Raji (cell line): ENCODE results near the gene NFIB.

Experiments
- POLR2A ChIP-seq: IDR thresholded peaks from 2 replicates; pipeline ENCODE4 v1.6.1; 2011; ENCODE audit warnings: low read depth, low read length, control low read depth; ENCODE audit not compliant: insufficient read depth

The NFIB gene

DNA sequence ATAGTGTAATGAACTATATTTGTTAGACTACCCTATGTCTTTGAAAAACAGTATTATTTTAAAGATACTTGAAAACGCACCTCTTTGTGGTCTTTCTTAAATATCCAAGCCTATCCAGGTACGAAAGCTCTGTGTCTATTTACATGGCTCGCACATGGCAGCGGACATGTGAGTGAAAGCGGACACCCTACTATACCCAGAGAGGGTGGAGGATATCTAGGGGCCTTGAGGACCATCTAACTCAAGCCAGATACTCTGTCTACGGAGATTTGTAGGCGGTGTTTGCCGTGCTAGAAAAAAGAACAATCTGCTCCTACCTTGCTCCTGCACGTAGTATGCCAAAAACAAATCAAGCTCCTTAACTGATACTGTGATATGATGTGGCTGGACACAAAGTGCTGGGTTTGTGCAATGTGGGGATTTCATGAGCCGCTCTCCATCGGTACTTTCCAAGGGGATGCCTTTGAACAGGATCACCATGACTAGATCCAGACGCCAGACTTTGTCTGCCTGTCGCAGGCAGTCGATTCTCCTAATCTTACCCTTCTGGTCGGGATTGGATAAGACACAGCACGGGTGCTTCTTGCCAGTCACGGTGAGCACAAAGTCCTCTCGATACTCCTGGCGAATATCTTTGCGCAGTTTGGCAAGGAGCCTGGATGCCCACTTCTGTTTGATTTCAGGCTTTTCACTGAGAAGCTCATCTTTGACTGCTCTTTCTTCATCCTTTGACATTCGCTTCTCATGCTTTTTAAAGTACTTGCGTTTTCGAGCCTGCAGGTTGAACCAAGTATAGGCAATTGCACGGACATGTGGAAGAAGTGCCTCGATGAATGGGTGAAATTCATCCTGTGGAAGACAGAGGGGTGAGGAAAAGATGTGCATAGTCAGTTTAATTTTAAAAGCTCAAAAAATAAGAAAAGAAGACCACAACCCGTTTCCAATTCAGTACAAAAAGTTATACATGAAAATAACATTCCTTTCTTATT lies 7.0 kb downstream of the NFIB start:
- no peak for TF ChIP-seq POLR2A

DNA sequence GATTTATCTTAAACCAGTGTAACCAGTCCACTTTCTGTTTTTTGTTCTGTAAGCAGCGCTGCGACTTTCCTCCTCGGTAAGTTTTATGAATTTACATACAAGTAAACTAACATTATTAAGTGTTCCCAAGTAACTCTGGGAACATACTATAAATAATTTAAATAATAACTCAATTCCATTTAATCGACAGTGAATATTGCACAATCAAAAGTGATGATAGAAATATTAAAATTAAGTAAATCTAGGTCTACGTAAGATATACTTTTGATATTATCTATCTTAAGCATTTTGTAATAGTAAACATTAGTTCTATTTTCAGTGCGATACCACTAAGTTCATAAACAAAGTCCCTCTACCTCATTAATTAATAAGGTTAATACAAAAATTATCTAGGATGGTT lies 7.8 kb downstream of the NFIB start:
- TF ChIP-seq POLR2A, result no peak

DNA sequence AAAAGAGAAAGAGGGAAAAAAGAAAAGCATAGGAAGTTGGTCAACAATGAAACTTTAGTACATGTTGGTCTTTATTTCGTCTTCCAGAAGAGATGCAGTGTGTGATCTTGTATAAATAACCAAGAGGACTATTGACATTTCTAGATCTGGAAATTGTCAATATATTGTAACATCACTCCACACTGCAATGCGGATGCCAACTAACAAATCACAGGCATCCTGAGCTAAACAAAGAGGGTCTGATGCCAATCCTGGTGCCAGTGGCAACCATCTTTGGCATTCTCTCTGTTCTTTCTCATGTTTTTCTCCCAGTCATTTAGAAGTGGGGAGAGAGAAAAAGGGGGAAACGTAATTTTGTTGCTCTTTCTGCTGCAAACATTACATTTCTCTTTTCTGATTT lies 9.7 kb downstream of the NFIB start:
- no peak for TF ChIP-seq POLR2A

DNA sequence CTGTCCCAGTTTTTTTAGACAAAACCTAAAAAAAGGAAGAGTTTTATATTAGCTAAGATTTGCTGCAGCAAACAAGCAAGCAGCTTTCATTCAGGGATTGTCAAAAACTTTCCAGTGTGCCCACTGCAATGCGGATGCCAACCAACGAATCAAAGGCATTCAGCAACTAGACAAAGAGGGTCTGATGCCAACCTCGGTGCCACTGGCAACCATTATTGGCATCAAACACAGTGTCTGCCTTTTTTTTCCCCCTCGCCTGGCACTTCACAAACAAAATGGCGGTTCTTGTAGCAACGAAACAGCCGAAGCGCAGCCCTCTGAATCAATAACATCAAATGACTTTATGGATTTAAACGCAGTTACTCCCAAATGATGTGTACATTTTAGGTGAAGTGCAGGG lies 10.4 kb downstream of the NFIB start:
- no peak for TF ChIP-seq POLR2A

DNA sequence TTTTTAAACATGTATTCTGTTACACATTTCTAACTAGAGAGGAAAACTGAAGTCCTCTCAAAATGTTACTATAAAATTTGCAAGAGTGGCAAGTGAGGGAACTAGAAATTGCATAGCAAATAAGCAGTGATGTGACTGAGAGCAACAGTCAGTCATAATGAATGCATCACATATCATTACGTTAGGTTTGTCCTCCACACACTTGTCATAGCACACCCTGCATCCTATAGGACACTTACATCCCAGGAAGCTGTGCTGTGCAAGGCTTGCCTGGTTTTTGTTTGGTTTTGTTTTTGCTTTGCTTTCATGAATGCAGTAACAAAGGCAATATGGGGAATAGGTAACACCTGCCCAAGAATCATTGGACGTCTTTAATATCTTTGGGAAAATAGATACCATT lies 10.8 kb downstream of the NFIB start:
- no peak for TF ChIP-seq POLR2A

DNA sequence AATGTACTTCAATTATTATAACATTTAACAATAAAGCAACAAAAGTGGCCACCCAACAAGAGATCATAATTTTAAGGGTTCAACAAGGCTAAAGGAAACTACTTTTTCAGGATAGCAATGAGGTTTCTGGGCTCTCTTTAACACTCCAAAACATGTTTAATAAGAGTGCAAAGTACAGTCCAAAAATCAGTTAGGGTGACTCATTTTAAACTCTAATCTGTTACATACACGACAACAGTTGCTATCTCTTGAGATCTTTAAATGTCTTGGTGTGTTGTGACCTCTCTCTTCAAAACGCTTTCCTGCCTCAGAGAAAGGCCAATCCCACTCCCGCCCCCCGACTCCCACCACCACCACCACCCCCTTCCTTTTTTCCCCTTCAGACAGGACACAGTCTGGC lies 11.5 kb downstream of the NFIB start:
- no peak for TF ChIP-seq POLR2A

DNA sequence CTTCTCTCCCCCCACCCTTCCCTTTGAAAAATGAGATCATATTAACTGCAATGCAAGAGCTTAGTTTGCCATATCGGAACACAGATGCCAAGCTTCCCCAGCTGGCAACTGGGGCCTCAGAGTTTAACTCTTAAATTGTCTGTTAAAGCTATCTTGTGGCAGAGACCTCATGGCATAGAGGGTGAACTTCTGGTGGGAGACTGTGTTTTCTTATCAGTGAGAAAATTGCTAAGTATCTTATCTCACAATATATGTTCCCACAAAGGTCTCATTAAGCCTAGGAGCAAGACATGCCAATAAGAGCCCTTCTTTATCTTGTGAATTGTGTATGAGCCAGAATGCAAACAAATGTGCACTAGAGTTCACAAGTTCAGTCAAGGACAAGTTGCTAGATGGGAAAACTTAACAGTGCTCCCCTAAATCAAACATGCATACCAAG lies 12.3 kb downstream of the NFIB start:
- TF ChIP-seq POLR2A, result no peak

DNA sequence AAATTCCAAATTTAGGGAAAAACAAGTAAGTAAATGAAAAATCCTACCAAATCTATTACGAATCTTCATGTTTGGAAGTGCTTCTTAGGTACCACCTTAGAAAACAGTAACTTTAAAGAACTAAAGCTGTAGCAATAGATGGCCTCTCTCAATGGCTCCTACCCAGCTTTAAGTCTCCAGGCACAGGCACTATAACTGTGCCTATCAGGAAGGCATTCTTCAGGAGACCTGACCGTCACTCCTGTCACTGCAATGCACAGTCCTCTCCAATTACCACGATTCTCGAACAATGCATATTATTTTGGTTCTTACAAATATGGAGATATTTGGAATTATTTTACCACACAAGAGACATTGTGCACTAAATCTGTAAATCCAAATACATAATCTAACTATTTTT lies 12.9 kb downstream of the NFIB start:
- TF ChIP-seq POLR2A, result no peak

DNA sequence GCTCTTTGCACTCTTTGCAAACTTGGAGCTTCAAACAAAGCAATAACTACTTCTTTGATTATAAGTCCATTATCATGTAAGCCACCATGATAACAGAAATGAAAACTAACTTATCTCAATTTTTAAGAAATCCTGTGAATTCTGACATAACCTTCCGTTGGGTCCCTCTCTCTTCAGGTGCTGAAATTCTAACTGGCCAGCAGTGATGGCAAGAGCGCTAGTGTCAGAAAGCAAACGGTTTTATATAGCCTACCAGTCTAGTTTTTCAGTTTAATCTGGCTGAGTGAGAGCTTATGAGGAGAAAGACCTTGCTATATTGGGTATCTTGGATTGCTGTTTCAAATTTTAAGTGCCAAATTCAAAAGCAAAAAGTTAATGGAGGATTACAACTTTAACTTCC lies 13.4 kb downstream of the NFIB start:
- TF ChIP-seq POLR2A, result no peak

DNA sequence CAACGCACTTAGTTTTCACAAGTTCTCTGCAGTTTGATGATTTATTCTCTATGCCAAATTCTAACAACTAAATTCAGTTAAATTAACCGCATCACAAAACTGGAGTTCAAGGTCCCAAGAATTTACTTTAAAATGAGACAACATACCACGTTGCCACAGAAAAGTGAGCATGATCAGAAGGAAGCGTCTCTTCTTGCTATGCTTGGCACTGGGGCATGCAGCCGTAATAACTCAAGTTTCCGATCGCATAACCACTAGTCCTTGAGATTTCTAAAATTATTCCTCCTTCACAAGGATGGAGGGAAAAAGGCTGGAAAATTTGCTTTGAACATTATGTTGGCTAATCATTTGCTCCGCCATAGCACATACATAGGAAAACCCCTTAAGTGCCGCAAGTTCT lies 13.9 kb downstream of the NFIB start:
- no peak for TF ChIP-seq POLR2A

DNA sequence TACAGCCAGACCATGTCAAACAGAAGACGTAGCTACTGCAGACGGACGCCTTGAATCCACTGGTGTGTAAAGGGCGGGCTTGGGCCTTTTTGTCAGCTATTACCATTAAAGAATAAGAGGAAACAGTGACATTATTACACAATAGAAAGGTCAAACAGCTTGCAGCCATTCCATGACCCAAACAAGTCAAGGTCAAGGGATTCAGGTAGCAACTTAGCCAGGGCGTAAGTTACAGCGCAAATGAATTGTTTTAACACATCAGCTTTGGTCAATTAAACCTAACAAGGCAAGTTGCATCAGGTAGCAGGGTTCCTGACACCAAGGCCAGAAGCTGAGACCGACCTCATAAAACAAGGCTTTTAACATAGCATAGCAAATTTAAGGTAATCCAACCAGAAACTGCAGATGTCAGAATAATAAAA lies 15.3 kb downstream of the NFIB start:
- no peak for TF ChIP-seq POLR2A

DNA sequence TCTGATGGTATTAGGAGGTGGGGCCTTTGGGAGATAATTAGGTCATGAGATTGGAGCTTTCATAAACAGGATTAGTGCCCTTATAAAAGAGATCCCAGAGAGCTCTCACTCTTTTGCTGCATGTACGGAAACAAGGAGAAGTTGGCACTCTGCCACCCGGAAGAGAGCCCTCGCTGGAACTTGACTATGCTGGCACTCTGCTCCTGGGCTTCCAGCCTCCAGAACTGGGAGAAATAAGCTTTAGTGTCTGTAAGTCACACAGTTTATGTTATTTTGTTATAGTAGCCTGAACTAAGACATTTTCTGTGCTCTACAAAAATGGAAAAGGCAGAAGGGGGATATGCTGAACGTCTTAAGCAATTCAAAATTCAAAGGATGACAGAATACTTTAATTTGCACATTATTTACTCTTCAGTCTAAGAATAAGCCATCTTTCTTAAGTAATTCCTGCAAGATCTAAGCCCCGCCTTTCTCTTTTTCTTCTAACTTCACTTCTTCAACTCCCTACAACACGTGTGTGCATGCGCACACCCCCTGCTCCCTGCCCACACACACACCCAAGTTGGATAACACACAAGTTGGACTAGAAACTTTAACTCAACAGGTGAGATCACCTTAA lies 17.3 kb downstream of the NFIB start:
- TF ChIP-seq POLR2A, result no peak

DNA sequence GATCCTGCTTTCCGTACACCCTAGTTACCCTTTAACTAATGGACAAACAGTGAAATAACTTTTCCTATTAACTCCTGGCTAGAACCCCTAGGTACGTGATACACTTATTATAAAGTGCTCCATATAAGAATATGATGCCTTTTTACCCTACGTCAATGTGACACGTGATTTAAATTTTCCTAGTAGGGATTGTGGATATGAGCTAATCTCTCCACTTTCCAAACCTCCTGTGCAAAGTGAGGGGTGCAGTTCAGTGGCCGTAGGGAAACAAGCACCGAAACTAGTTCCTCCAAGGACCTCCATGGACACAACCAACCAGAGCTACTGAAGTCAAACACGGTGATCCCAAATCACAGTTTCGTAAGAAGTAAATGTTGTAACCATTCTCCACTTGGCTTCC lies 19.3 kb downstream of the NFIB start:
- no peak for TF ChIP-seq POLR2A

DNA sequence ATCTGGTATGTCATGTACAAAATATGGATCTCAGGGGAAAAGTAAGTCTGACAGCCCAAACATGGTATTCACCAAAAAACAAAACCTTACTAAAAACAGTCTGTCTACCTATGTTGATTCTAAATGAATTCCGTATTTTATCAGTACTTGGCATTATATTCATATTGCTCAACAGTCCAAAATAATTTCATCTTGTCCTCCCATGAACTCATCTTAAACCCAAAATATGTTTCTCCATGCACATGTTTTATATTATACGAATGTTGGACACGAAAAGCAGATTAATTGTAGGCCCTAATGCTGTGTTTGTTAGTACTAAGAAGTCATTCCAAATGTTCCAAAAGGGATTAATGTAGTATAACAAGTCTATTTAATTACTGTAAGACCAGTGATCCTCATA lies 20.1 kb downstream of the NFIB start:
- no peak for TF ChIP-seq POLR2A

DNA sequence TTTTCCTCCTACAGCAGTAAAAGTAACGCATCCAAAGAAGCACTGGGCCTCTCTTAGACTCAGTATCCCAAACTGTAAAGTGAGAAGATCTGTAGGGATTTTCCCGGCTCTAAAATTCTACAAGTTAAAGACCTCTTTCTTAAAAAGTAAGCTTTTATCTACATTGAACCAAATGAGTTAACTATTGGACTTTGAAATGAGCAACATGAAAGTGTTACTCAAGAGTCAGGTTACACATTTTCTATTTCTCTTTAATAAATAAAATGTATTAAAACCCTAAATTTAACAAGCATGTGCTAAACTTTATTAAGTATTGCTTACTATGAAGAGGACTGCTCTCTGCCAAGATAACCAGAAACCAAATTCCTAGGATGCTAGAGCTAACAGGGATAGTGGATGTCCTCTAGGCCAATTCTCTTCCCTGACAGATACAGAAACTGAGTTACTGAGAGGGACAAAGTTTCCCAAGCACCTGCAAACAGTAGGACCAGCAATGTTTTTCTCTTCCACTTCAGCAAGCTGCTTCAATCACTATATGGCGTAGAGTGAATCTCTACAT lies 21.7 kb downstream of the NFIB start:
- TF ChIP-seq POLR2A, result no peak

DNA sequence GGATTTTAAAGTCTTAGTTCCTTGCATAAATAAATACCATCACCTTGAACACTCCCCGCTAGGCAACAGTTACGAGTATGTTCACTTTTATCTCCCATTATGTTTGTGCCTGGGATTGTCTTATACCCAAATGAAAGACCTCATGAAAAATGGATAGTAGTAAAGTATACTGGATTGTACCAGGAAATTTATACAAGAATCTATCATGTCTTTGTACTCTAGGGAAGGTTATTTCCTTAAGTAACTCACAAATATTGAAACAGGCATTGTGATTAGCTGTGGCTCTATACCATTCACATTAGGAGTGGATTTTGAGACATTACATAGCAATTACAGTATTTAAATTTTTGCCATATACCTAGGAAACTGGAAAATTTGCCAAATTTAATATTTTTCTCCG lies 24.0 kb downstream of the NFIB start:
- TF ChIP-seq POLR2A, result no peak

DNA sequence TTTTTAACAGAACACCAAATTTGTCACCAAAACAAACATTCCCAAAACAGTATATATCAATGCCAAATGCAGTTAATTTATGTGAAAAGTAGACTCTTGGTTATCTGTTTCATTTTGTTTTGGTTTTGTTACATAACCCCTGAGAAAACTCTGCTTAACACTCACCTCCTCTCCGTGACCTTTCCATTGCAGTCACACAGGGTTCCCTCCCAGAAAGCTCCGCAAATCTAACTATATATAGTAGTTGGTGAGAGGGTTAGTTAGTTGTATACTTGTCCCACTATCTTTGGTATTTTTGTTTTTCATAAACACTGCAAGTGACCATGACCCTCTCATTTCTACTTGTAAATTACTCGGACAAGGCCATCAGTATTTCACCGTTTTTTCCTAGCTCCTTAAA lies 25.5 kb downstream of the NFIB start:
- TF ChIP-seq POLR2A, result no peak

DNA sequence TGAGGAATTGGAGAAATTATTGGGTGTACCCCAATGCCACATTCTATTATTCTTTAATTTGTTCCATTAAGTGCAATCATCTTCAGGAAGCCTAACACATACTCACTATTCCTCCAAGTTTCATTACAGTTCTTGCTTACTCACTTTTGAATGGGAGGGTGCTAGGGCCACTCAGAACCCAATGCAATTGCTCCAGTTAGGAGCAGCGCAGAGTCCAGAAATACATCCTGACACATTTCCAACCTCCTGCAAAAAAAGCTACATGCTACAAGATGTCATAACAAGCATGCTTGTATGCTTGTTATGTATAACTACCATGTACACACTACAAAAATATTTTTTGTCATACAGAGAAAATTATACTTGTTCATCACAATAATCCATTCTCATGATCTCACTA lies 27.8 kb downstream of the NFIB start:
- no peak for TF ChIP-seq POLR2A
